Transverse colon (tissue), 4 donors: ENCODE measurements around the gene HYAL2. TPM values are rescaled to one million over a fixed set of nuclear protein-coding genes. Genes with fewer than 3 reads are reported as not detected.

ENCODE experiments used
- DNase-seq: peaks from one replicate; pipeline ENCODE4 v3.0.0-alpha.2; 2019
- H3K27ac ChIP-seq, 4 donors: fragments of 200-600 bp; sonication (generic); 2 replicates each; pipeline ENCODE4 v1.5.1; 2016 to 2018; ENCODE audit warnings: inconsistent platforms in 4 of 4
- H3K27me3 ChIP-seq: fragments of 200-600 bp; sonication (generic); 2 replicates; pipeline ENCODE4 v1.5.1; 2017; ENCODE audit warnings: inconsistent platforms
- H3K36me3 ChIP-seq, 4 donors: fragments of 200-600 bp; sonication (generic); 2 replicates each; pipeline ENCODE4 v1.5.1; 2017 to 2019; ENCODE audit warnings: inconsistent platforms in 4 of 4
- H3K4me1 ChIP-seq, 4 donors: fragments of 200-600 bp; sonication (generic); 2 replicates each; pipeline ENCODE4 v1.5.1; 2017 to 2020; ENCODE audit warnings: inconsistent platforms in 4 of 4
- H3K4me3 ChIP-seq, 4 donors: fragments of 200-600 bp; sonication (generic); 1 replicate in 1 of 4; 2 replicates in 3 of 4; pipeline versions ENCODE4 v1.5.1 to v1.6.1; 2017 to 2019; ENCODE audit warnings: inconsistent platforms in 4 of 4
- H3K9me3 ChIP-seq, 2 donors: fragments of 200-600 bp; sonication (generic); 2 replicates each; pipeline ENCODE4 v1.5.1; 2017 to 2019; ENCODE audit warnings: inconsistent platforms in 2 of 2
- EP300 ChIP-seq: sonication (generic); formaldehyde crosslinking; IDR thresholded peaks from one replicate; pipeline ENCODE4 v1.6.1; 2017; ENCODE audit warnings: antibody characterized with exemption, low read depth
- POLR2A ChIP-seq: fragments of 450-650 bp; IDR thresholded peaks from one replicate; pipeline ENCODE4 v1.6.1; 2016; ENCODE audit warnings: antibody characterized with exemption, mild to moderate bottlenecking, moderate library complexity
- POLR2AphosphoS5 ChIP-seq, 3 donors: sonication (generic); formaldehyde crosslinking; IDR thresholded peaks; one replicate each; pipeline ENCODE4 v1.6.1; 2016; ENCODE audit warnings: antibody characterized with exemption in 3 of 3
- WGBS, 2 donors: methylation state at CpG; one replicate each; pipeline ENCODE4 v1.1.5; 2018; ENCODE audit warnings: low coverage in 1 of 2; 5-methylcytosine and 5-hydroxymethylcytosine counted together
- in situ Hi-C, 4 donors: fragments of 200-750 bp; cut with MboI; loops; one replicate each; pipeline versions ENCODE4 v1.15.0 to v1.15.1; 2017; ENCODE audit warnings: low sequenced_read_pairs in 3 of 4, low pct_ligation_motif_present in 1 of 4, low pct_unique_long_range_greater_than_20kb in 1 of 4
- intact Hi-C: fragments of 100-400 bp; cut with DNase I; formaldehyde crosslinking; loops from one replicate; pipeline ENCODE4 v1.15.1; 2023; ENCODE audit warnings: low total_unique reads
- total RNA-seq, 4 donors: library from RNA; depleted of rRNA; stranded (reverse); fragments of >200 nt; gene quantifications; one replicate each; pipeline ENCODE4 v1.1.0, GENCODE V29; 2016
- TF ChIP-seq, protein P1 (sequence below), 5 experiments: fragments of 200-600 bp in 3 of 5; fragments of 450-650 bp in 2 of 5; sonication (generic) in 3 of 5; IDR thresholded peaks; 1 replicate in 2 of 5; 2 replicates in 3 of 5; pipeline ENCODE4 v1.5.1; 2016 to 2017; ENCODE audit warnings: antibody characterized with exemption in 5 of 5, inconsistent platforms in 3 of 5, mild to moderate bottlenecking in 2 of 5, moderate library complexity in 1 of 5

HYAL2 gene
- total RNA-seq, 4 donors from 2014 or later = 18.7 to 51.1 (median 32.0) TPM

DNA sequence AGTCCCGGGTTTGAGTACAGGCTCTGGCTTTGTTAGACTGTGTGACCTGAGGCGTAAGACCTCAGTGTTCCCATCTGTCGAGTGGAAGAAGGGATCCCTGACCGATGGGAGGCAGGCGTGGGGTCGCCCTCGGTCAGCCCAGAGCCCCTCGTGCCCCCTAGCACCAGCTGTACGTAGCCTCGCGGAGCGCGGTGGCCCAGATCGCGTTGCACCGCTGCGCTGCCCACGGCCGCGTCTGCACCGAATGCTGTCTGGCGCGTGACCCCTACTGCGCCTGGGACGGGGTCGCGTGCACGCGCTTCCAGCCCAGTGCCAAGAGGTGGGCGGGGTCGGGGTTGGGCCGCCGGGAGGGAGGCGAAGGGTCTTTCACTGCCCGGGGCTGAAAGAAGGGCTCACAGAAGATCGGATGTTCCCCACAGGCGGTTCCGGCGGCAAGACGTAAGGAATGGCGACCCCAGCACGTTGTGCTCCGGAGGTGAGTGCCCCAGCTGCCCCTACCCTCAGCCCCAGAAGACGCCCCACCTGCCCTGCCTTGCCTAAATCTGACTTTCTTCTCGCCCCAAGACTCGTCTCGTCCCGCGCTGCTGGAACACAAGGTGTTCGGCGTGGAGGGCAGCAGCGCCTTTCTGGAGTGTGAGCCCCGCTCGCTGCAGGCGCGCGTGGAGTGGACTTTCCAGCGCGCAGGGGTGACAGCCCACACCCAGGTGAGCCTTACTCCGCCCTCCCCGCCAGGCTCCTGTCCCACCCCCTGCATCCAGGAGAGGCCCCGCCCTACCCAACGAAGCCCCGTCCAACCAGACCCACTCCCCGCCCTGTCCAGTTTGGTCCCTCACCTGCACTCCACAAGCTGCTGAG lies 47.2 kb downstream of the HYAL2 start:
- H3K4me1 ChIP-seq = peaks cover 7 to 32% (median 16%) of the 10 kb centered on the region in 4 donors
- TF ChIP-seq, protein P1, sequence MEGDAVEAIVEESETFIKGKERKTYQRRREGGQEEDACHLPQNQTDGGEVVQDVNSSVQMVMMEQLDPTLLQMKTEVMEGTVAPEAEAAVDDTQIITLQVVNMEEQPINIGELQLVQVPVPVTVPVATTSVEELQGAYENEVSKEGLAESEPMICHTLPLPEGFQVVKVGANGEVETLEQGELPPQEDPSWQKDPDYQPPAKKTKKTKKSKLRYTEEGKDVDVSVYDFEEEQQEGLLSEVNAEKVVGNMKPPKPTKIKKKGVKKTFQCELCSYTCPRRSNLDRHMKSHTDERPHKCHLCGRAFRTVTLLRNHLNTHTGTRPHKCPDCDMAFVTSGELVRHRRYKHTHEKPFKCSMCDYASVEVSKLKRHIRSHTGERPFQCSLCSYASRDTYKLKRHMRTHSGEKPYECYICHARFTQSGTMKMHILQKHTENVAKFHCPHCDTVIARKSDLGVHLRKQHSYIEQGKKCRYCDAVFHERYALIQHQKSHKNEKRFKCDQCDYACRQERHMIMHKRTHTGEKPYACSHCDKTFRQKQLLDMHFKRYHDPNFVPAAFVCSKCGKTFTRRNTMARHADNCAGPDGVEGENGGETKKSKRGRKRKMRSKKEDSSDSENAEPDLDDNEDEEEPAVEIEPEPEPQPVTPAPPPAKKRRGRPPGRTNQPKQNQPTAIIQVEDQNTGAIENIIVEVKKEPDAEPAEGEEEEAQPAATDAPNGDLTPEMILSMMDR (IDR thresholded peaks at IDR 0.05) = no peak
- TF ChIP-seq EP300 (no peak), POLR2AphosphoS5 (IDR thresholded peaks at IDR 0.05) (no peak), POLR2A (no peak)
- intact Hi-C loops (loop anchor here (10.0 kb wide), 1 partner anchor 151 kb away; no protein-coding TSS in a partner anchor), in situ Hi-C loops (no loop called here)
- no peak overlapping the region for H3K4me3 ChIP-seq
- no peak for DNase-seq
- H3K27ac ChIP-seq = no peak overlapping the region
- H3K9me3 ChIP-seq = no peaks in the 10 kb centered on the region
- H3K27me3 ChIP-seq = peaks cover 33% of the 10 kb centered on the region
- 74% methylated on average over 65 of the region's 65 CpGs; no CpG with 5 or more reads in 1 of the 2 donors for WGBS, 2 donors
- no peaks in the 10 kb centered on the region for H3K36me3 ChIP-seq

DNA sequence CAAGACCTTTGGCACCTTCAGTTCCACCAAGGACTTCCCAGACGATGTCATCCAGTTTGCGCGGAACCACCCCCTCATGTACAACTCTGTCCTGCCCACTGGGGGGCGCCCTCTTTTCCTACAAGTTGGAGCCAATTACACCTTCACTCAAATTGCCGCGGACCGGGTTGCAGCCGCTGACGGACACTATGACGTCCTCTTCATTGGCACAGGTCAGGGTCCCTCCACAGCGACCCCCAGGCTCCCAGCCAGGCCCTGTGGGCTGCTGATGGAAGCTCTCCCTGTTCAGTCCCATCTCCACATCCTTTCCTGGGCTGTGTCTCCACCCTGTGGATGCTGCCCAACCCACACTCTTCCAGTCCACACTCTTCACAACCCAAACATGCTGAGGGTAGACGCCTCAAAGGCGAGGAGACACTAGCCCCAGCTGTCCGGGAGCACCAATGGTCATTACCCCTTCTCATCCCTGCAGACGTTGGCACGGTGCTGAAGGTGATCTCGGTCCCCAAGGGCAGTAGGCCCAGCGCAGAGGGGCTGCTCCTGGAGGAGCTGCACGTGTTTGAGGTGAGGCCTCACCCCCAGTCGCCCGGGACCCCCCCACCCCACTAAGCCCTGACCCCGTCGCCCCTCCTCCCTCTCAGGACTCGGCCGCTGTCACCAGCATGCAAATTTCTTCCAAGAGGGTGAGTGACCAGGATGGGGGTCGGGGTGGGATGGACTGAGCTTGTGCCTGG lies 48.0 kb downstream of the HYAL2 start:
- Histone ChIP-seq H3K27ac (no peak overlapping the region), H3K9me3 (no peaks in the 10 kb centered on the region), H3K36me3 (no peaks in the 10 kb centered on the region), H3K4me1 (peaks cover 7 to 41% (median 24%) of the 10 kb centered on the region in 4 donors), H3K27me3 (peaks cover 33% of the 10 kb centered on the region), H3K4me3 (no peak overlapping the region)
- in situ Hi-C loops (loop anchor here in 1 of 4 donors (5.0 kb wide), 1 partner anchor 82 kb away; the partner anchor contains the start of gene GNAT1), intact Hi-C loops (loop anchor here (5.0 to 10.0 kb wide), 2 partner anchors 82 to 150 kb away; partner anchors contain the start of gene GNAT1)
- 23% methylated on average over 18 of the region's 26 CpGs; no CpG with 5 or more reads in 1 of the 2 donors for WGBS, 2 donors
- DNase-seq = peak; percentile 84
- no peak for TF ChIP-seq EP300
- TF ChIP-seq, protein P1 (IDR thresholded peaks at IDR 0.05) = peak; percentile 74 to 91 (median 79)

GRCh38 chr3:50273689-50274065 lies 48.9 kb downstream of the HYAL2 start:
- in situ Hi-C loops = loop anchor here in 1 of 4 donors (5.0 kb wide), 1 partner anchor 81 kb away; the partner anchor contains the start of gene GNAT1
- 61% methylated on average over 29 of the region's 31 CpGs; no CpG with 5 or more reads in 1 of the 2 donors for WGBS, 2 donors
- intact Hi-C loops = loop anchor here (2.0 to 10.0 kb wide), 3 partner anchors 47 to 149 kb away; partner anchors contain the start of gene GNAT1
- peaks cover 33% of the 10 kb centered on the region for H3K27me3 ChIP-seq
- H3K36me3 ChIP-seq = no peaks in the 10 kb centered on the region
- H3K9me3 ChIP-seq = no peaks in the 10 kb centered on the region
- no peak overlapping the region for H3K27ac ChIP-seq
- H3K4me3 ChIP-seq = peak overlapping the region in 2 of 4 donors; percentile 35 to 40
- DNase-seq = no peak
- TF ChIP-seq POLR2AphosphoS5 (IDR thresholded peaks at IDR 0.05) (no peak), EP300 (no peak), POLR2A (no peak)
- TF ChIP-seq, protein P1 (IDR thresholded peaks at IDR 0.05) = no peak
- peaks cover 14 to 48% (median 31%) of the 10 kb centered on the region in 4 donors for H3K4me1 ChIP-seq
